Liver (tissue), 9 donors: ENCODE data around the gene VPS52. TPM values are rescaled to one million over a fixed set of nuclear protein-coding genes. Genes with fewer than 3 reads are reported as not detected.
A peak's percentile ranks its signal among the peaks of the same experiment; 100 is the strongest.

Source experiments
- DNase-seq: peaks from one replicate; pipeline ENCODE4 v3.0.0-alpha.2; 2017; ENCODE audit warnings: low spot score
- H3K27ac ChIP-seq, 2 donors: one replicate each; pipeline ENCODE4 v1.7.0; 2013; ENCODE audit warnings: inconsistent platforms in 2 of 2, low read length in 2 of 2, control low read depth in 1 of 2, low read depth in 1 of 2, mild to moderate bottlenecking in 1 of 2
- H3K27me3 ChIP-seq, 4 donors: one replicate each; pipeline versions ENCODE4 v1.6.1 to v1.7.0; 2013; ENCODE audit warnings: low read length in 3 of 4, inconsistent platforms in 1 of 4, mild to moderate bottlenecking in 1 of 4, moderate library complexity in 1 of 4; ENCODE audit not compliant: control insufficient read depth in 4 of 4, insufficient read depth in 4 of 4
- H3K36me3 ChIP-seq, 4 donors: one replicate each; pipeline versions ENCODE4 v1.6.1 to v1.7.0; 2013; ENCODE audit warnings: low read length in 3 of 4, mild to moderate bottlenecking in 3 of 4, low read depth in 1 of 4, moderate library complexity in 1 of 4; ENCODE audit not compliant: control insufficient read depth in 4 of 4, insufficient read depth in 3 of 4
- H3K4me1 ChIP-seq, 4 donors: one replicate each; pipeline versions ENCODE4 v1.6.1 to v1.7.0; 2013; ENCODE audit warnings: low read length in 3 of 4, mild to moderate bottlenecking in 3 of 4, moderate library complexity in 1 of 4; ENCODE audit not compliant: control insufficient read depth in 4 of 4, insufficient read depth in 4 of 4
- H3K4me3 ChIP-seq, 3 donors: one replicate each; pipeline versions ENCODE4 v1.6.1 to v1.7.0; 2013; ENCODE audit warnings: low read length in 3 of 3, control low read depth in 1 of 3, low read depth in 1 of 3, mild to moderate bottlenecking in 1 of 3
- H3K9ac ChIP-seq, 2 donors: one replicate each; pipeline ENCODE4 v1.7.0; 2013; ENCODE audit warnings: low read length in 2 of 2, mild to moderate bottlenecking in 2 of 2, moderate library complexity in 2 of 2, control low read depth in 1 of 2, low read depth in 1 of 2
- H3K9me3 ChIP-seq, 4 donors: one replicate each; pipeline versions ENCODE4 v1.6.1 to v1.7.0; 2013; ENCODE audit warnings: low read length in 3 of 4; ENCODE audit not compliant: control insufficient read depth in 4 of 4
- FOXA2 ChIP-seq: IDR thresholded peaks from 2 replicates; pipeline ENCODE4 v1.6.1; 2016; ENCODE audit warnings: antibody characterized with exemption
- GABPA ChIP-seq, 2 donors: IDR thresholded peaks in 1 of 2; conservative IDR thresholded peaks in 1 of 2; 2 replicates each; pipeline ENCODE4 v1.6.1; 2016; ENCODE audit warnings: antibody characterized with exemption in 2 of 2, mild to moderate bottlenecking in 1 of 2, moderate library complexity in 1 of 2
- HNF4A ChIP-seq, 2 donors: conservative IDR thresholded peaks; 2 replicates each; pipeline ENCODE4 v1.6.1; 2016; ENCODE audit warnings: antibody characterized with exemption in 2 of 2, mild to moderate bottlenecking in 2 of 2
- HNF4G ChIP-seq: IDR thresholded peaks from 2 replicates; pipeline ENCODE4 v1.6.1; 2016; ENCODE audit warnings: antibody characterized with exemption
- JUND ChIP-seq, 2 donors: IDR thresholded peaks; 2 replicates each; pipeline ENCODE4 v1.6.1; 2016; ENCODE audit warnings: antibody characterized with exemption in 2 of 2
- NR2F2 ChIP-seq: IDR thresholded peaks from 2 replicates; pipeline ENCODE4 v1.6.1; 2016; ENCODE audit warnings: antibody characterized with exemption
- RAD21 ChIP-seq, 2 donors: IDR thresholded peaks; 2 replicates each; pipeline ENCODE4 v1.6.1; 2016; ENCODE audit warnings: antibody characterized with exemption in 2 of 2, mild to moderate bottlenecking in 2 of 2
- YY1 ChIP-seq: IDR thresholded peaks from 2 replicates; pipeline ENCODE4 v1.6.1; 2016; ENCODE audit warnings: antibody characterized with exemption, mild to moderate bottlenecking
- WGBS: extraction: QIAGEN DNeasy Blood & Tissue Kit; methylation state at CpG from one replicate; pipeline ENCODE4 v1.1.7; 2013; 5-methylcytosine and 5-hydroxymethylcytosine counted together
- polyA plus RNA-seq, 2 donors: library from polyadenylated mRNA; stranded (reverse) in 1 of 2; unstranded in 1 of 2; fragments of 200-250 nt in 1 of 2; fragments of >200 nt in 1 of 2; fragmentation: Nextera tagmentation in 1 of 2; extraction: Ambion mirVana in 1 of 2; gene quantifications; one replicate each; pipeline versions ENCODE4 v1.2.1 to v1.2.3, GENCODE V29; 2013 to 2015
- total RNA-seq, 2 donors: library from RNA; depleted of rRNA; stranded (reverse); fragments of >200 nt; gene quantifications; one replicate each; pipeline ENCODE4 v1.2.3, GENCODE V29; 2014
- TF ChIP-seq, protein P1 (sequence below): fragments of 150-350 bp; IDR thresholded peaks from 2 replicates; pipeline ENCODE4 v1.5.1; 2017; ENCODE audit warnings: improper control_type of control experiment, low read depth, low read length; ENCODE audit not compliant: missing input control
- TF ChIP-seq, protein P2 (sequence below): IDR thresholded peaks from 2 replicates; pipeline ENCODE4 v1.6.1; 2016; ENCODE audit warnings: antibody characterized with exemption
- donor health status: healthy.
- donor health status: healthy.
- donor health status: healthy.
- donor health status: healthy.
- donor health status: healthy.

Gene VPS52
- total and polyA plus RNA-seq, 4 donors: 21.3 to 33.4 (median 25.3) TPM

DNA sequence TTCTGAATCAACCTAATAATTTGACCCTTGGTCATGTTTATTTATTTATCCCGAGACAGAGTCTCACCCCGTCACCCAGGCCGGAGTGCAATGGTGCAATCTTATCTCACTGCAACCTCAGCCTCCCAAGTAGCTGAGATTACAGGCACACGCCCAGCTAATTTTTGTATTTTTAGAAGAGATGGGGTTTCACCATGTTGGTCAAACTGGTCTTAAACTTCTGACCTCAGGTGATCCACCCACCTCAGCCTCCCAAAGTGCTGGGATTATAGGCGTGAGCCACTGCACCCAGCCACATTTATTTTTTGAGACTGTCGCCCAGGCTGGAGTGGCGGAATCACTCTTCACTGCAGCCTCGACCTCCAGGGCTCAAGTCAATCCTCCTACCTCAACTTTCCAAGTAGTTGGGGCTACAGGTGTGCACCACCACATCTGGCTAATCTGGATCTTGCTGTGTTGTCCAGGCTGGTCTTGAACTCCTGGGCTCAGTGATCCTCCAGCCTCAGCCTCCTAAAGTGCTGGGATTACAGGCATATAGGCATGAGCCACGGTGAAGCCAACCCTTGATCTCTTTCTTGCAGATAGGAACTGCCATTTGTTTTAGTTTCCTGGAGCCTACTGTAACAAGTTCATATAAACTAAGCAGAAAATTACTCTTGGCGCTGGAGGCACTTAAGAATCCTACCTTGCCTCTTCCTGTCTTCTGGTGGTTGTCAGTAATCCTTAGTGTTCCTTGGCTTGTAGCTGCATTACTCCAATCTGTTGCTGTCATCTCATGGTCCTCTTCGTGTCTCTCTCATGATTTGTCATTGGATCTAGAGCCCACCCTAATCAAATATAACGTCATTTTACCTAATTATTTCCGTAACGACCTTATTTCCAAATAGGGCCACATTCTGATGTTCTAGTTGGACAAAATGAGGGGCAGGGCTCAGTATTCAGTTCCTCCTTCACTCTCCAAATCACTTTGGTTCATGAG is 2.5 kb upstream of the VPS52 start:
- Histone ChIP-seq H3K27me3 (no peaks in the 10 kb centered on the region), H3K9me3 (no peaks in the 10 kb centered on the region), H3K4me3 (no peak overlapping the region), H3K9ac (no peak overlapping the region), H3K4me1 (peaks cover 9 to 54% (median 42%) of the 10 kb centered on the region in 4 donors), H3K27ac (no peak overlapping the region), H3K36me3 (peaks cover 0 to 29% (median 12%) of the 10 kb centered on the region in 4 donors)
- no peak for DNase-seq
- WGBS: 59% methylated on average over 14 of the region's 14 CpGs
- TF ChIP-seq, protein P1, sequence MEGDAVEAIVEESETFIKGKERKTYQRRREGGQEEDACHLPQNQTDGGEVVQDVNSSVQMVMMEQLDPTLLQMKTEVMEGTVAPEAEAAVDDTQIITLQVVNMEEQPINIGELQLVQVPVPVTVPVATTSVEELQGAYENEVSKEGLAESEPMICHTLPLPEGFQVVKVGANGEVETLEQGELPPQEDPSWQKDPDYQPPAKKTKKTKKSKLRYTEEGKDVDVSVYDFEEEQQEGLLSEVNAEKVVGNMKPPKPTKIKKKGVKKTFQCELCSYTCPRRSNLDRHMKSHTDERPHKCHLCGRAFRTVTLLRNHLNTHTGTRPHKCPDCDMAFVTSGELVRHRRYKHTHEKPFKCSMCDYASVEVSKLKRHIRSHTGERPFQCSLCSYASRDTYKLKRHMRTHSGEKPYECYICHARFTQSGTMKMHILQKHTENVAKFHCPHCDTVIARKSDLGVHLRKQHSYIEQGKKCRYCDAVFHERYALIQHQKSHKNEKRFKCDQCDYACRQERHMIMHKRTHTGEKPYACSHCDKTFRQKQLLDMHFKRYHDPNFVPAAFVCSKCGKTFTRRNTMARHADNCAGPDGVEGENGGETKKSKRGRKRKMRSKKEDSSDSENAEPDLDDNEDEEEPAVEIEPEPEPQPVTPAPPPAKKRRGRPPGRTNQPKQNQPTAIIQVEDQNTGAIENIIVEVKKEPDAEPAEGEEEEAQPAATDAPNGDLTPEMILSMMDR: no peak
- TF ChIP-seq HNF4A (conservative IDR thresholded peaks at IDR 0.05) (peak in 1 of 2 donors; percentile 57), GABPA (IDR thresholded peaks at IDR 0.05 in 1 of 2, conservative IDR thresholded peaks at IDR 0.05 in 1 of 2) (peak in 1 of 2 donors; percentile 39), YY1 (no peak), FOXA2 (peak; percentile 26), HNF4G (no peak), JUND (IDR thresholded peaks at IDR 0.05) (no peak)
- TF ChIP-seq, protein P2, sequence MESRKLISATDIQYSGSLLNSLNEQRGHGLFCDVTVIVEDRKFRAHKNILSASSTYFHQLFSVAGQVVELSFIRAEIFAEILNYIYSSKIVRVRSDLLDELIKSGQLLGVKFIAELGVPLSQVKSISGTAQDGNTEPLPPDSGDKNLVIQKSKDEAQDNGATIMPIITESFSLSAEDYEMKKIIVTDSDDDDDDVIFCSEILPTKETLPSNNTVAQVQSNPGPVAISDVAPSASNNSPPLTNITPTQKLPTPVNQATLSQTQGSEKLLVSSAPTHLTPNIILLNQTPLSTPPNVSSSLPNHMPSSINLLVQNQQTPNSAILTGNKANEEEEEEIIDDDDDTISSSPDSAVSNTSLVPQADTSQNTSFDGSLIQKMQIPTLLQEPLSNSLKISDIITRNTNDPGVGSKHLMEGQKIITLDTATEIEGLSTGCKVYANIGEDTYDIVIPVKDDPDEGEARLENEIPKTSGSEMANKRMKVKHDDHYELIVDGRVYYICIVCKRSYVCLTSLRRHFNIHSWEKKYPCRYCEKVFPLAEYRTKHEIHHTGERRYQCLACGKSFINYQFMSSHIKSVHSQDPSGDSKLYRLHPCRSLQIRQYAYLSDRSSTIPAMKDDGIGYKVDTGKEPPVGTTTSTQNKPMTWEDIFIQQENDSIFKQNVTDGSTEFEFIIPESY: no peak

DNA sequence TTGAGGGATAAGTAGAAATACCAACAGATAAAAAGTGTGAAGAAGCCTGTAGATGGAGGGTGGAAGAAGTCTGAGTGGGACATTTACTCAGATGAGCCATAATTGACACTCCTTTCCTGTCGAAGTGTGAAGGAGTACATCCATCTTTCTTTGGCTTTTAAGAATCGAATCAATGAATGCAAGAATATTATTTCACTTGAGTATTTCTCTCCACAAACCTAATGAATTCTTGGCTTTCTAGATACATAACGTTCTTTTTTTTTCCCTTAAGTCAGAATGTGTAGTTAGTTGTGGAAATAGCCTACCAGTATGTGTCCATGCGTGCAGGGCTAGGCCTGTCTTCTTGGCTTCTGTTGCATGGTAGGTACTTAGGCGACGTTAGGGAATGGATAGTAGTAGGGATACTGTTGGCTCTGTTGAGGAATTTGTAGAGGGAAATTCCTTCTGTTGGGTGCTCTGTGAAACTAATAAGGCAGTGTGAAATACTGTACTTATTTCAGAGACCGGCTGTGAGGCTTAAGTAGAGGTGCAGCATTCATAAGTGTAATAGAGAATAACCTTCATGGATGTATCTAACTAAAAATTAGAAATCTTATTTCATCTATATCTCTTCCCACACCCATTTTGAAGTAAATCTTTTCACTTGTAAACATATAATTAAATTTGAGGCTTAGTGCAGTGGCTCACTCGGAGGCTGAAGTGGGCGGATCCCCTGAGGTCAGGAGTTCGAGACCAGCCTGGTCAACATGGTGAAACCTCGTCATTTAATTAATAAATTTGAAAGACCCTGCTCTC is 1.6 kb upstream of the VPS52 start:
- Histone ChIP-seq H3K27me3 (no peaks in the 10 kb centered on the region), H3K27ac (no peak overlapping the region), H3K4me1 (peaks cover 9 to 54% (median 42%) of the 10 kb centered on the region in 4 donors), H3K4me3 (peak overlapping the region; percentile 4 to 97 (median 64)), H3K9me3 (no peaks in the 10 kb centered on the region), H3K36me3 (peaks cover 0 to 34% (median 18%) of the 10 kb centered on the region in 4 donors), H3K9ac (peak overlapping the region; percentile 70 to 97)
- TF ChIP-seq, protein P1: no peak
- TF ChIP-seq FOXA2 (no peak), RAD21 (IDR thresholded peaks at IDR 0.05) (no peak), NR2F2 (no peak)
- WGBS: 57% methylated on average over 11 of the region's 11 CpGs
- DNase-seq: no peak
